Myocyte (in vitro differentiated cells): ENCODE results near the gene KIF1A. TPM values are rescaled to one million over a fixed set of nuclear protein-coding genes. Genes with fewer than 3 reads are reported as not detected.

ENCODE experiments used
- DNase-seq: peaks from one replicate; pipeline ENCODE4 v3.0.0-alpha.2; 2012; ENCODE audit warnings: low read depth
- total RNA-seq: library from RNA; depleted of rRNA; stranded (reverse); fragments of >200 nt; gene quantifications from 2 replicates; pipeline ENCODE4 v1.2.3, GENCODE V29; 2014

Gene KIF1A
- total RNA-seq, 1 donor from 2014 or later = 0.16 TPM

GRCh38 chr2:240806006-240806405 lies 14.0 kb downstream of the KIF1A start:
- DNase-seq = no peak

GRCh38 chr2:240803191-240803590 lies 16.8 kb downstream of the KIF1A start:
- no peak for DNase-seq

DNA sequence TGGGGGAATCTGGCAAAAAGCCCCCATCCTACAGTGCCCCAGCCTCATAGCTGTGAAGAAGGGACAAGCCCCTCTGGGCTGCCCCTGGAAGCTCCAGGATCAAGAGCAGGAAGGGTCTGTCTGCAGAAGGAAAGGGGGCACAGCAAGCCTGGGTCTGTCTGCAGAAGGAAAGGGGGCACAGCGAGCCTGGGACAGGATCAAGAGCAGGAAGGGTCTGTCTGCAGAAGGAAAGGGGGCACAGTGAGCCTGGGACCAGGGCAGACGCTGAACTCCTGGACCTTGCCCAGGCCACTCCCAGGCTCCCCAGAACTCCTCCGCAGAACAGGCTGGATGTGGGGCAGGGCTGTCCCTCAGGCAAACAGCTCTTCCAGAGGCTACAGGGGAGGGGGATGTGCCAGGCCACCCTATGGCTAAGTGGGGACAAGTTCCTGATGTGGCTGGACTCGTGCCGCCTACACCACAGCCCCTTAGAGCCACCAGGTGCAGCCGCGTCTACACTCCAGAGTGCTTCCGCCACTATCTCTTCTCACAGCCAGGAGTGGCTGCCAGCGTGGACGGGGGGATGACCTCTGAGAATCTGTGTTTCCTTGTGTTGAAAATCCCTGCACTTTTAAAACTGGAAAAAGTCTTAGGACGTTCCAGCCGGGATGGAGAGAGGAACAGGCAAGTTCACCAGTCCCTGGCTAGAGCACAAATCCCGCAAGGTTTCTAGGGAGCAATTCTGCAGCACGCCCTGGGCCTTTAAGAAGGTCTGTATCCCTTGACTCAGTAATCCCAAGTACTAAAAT lies 20.8 kb downstream of the KIF1A start:
- no peak for DNase-seq

DNA sequence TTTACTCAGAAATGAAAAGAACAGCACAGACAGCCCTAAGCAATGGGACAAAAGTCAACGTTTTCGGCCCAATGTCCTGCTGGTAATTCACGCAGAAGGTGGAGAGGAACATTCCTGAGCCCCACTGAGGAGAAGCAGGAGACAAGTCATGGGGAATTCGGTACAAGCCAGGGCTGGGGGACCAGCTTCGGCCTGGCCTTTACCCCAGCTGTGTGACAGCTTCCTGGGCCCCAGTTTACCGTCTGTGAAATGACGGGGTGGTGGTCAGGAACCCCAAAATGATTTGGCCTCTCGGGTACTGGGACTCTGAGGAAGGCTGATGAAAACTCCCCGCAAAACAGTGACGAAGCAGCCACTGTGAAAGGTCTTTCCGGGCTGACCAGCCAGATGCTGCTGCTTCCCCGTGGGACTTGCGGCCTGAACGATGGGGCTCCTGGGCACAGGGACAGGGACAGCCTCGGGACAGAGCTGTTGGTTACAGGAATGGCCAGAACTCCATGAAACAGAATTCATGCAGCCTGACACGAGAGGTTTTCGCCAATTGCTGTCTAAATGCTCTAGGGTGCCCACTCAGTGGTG lies 21.6 kb downstream of the KIF1A start:
- DNase-seq = no peak

DNA sequence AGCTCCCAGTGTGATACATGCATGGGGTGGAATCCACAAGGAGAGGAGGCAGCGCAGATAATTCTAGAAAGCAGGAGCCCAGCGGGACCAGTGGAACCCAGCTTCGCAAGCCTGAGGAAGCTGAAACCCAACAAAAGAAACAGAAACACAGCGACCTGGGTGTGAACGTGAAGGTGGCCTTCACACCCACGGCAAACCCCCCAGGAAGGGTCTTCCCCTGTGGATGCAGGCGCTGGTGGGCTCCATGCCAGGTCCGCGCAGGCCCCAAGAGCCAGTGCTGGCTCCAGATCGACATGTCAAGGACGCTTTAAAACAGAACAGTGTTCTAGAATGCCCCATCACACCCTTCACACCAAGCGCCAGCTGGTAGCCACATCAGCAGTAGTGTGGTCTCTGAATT lies 22.1 kb downstream of the KIF1A start:
- DNase-seq = no peak

DNA sequence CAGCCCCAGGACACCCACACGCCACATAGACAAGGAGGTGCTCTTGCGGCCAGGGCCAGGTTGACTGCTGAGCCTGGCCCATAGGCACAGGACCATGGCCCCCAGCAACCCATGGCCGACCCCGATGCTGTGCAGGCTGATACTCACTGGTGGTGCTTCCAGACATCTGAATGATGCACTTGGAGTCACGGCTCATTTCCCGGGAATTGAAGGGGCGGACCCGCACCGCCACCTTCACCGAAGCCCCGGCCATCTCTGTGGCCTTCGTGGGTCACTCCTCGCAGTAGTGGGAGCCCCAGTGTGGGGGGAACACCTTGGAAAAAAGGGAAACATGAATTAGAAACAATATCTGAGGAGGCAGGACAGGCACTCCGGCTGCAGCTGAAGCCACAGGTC lies 22.5 kb downstream of the KIF1A start:
- no peak for DNase-seq

DNA sequence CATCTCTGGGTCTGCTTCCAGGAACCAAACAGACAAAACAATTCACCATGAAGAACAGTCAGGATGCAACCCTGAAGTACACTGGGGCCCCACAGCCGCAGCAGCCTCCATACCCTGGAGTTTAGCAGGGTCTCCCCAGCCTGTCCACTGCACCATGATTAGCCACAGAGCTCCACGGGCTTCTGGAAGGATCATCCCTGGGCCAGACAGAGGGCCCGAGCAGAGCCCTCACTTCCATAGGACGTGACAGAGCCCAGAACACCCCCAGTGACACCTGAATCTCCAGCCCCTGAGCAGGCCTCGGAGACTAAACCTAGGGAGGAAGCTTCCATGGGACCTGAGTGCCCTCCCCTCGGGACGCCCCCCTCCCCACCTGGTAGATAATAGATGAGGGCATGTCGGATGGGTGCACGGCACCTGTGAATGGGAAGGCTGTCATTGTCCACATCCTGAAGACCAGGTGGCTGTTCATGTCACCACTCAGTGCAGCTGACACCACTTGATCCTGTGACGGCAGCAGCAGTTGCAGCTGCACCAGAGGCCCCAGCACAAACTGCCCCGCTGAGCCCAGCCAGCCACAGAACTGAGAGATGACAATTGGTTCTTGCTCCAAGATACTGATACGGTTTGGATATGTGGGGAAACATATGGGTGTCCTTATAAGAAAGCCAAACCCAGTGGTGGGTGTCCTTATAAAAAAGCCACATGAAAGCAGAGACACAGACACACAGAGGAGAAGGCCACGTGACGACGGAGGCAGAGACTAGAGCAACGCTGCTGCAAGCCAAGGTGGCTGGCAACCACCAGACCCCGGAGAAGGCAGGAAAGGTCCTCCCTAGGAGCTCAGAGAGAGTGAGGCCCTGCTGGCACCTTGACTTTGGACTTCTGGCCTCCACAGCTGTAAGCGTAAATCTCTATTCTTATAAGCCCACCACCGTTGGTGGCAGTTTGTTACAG lies 23.2 kb downstream of the KIF1A start:
- DNase-seq = no peak

DNA sequence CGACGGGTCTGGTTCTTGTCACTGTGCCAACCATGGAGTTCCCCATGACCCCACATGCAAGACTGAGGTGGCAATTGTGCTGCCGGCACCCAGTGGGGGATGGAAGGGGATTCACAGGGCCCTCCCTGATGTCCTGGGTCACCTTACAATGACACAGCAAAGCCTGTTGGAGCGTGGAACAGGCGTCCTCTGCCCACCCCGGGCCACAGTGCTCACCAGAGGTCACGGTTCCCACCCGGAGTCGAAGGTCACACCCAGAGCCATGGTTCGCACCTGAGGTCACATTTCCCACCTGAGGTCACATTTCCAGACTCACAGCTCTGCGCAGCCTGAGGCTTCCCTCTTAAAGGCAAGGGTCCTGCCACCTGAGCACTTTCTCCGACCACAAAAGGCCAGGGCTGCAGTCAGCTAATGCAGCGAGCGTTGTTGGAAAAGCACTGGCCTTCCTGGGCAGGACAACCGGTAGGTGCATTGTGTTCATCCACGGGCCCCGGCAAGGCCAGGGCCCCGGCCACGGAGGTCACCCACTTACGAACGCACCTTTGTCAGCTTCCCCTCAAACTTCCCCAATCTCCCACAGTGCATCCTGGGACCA lies 24.0 kb downstream of the KIF1A start:
- no peak for DNase-seq

GRCh38 chr2:240795454-240795853 lies 24.6 kb downstream of the KIF1A start:
- DNase-seq = no peak

DNA sequence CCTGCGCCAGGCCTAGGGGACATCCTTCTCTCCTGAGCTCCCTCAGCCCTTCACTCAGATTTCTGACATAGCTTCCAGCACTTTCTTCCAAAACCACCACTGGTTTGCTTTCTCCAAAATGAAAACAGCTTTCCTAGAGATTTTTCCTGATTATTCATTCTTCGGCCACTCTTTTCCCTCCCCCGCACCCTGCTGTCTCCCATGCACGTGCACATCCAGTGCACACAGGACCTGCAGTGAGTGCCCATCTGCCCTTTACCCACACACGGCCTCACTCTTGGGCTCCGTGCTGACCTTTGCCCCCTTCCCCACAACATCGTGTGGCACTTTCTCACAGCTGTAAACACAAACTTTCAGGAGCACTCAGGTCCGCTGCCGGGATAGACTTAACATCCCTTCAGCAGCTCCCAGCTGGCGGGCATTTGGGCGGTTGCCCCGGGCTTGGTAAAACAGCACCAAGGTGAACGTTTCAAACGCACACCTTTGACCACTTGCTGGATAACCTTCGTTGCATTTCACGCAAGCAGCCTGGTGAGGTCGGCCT lies 25.8 kb downstream of the KIF1A start:
- no peak for DNase-seq

- DNase-seq = no peak
Observed at GRCh38 chr2:240793313-240794177, 26.5 kb downstream of the KIF1A start.

DNA sequence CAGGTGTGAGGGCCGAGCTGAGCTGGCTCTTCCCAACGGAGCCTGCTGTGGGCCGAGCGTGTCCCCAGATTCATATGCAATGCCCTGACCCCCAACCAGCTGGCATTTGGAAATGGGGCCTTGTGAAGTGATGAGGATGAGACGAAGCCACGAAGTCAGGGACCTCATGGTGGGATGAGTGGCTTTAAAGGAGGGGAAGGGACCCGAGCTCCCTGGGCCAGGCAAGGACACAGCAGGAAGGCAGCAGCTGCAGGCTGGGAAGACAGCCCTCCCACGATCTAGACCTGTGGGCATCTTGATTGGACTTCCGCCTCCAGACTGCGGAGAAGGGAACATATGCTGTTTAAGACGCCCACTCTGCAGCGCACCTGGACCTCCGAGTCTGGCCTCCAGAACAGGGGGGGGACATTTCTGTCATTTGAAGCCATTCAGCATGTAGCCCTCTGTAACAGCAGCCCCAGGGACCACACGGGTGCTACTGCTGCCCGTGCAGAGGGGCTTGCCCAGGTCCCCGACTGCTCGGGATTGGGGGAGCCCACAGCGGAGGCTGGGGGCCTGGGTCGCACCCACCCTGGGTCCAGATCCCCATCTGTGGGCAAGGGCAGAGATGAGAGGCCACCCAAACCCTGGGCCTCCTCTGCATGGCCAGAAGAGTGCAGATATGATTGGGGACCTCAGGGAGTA lies 27.2 kb downstream of the KIF1A start:
- DNase-seq = no peak

GRCh38 chr2:240791821-240792628 lies 28.0 kb downstream of the KIF1A start:
- no peak for DNase-seq

DNA sequence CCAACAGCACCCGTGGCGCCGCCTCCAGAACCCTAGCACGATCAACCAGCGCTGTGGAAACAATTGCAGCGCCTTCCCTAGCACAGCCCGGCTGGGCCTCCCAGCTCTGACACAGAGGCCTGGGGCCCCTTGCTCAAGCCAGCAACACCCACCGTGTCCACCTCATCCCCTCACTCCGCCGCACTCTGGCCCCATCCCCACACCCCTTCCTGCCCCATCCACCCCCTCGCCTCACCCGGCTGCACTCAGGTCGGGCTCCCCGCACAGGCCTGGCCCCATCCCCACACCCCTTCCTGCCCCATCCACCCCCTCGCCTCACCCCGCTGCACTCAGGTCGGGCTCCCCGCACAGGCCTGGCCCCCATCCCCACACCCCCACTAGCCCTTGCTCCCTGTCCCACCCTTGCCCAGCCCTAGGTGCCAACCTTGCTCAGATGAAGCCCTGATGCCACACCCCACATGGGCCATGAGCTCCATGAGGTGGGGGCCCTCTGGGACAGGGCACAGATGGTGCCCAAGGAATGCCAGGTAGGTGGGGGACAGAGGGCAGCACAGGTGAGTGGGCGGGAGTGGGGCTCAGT lies 28.7 kb downstream of the KIF1A start:
- no peak for DNase-seq

- DNase-seq = no peak
Observed at GRCh38 chr2:240790370-240791220, 29.4 kb downstream of the KIF1A start.

- DNase-seq = no peak
Observed at GRCh38 chr2:240789501-240790369, 30.3 kb downstream of the KIF1A start.
